ENCODE results near the gene PCCA.
A peak's percentile ranks its signal among the peaks of the same experiment; 100 is the strongest.

PCCA gene

DNA sequence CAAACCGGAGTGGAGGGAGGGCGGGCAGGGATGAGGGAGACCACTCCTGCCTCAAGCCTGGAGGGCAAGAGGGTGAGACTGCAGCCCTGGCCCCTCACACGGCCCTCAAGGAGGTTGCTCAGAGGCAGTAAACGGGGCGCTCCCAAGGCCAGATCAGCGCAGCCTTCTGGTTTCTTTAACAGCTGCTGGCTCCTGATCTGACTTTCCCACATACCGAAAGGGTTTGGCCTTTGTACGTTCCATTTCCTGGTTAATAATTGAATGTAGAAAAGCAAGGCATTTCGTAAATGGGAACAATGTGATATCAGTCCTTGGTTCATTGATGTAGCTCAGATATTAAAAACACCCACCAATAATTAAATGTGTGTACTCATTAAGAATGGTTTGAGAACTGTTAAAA is 428.2 kb downstream of the PCCA start:
- Histone ChIP-seq H3K9ac (ENCODE audit: low read length) (peak overlapping the region; percentile 9; the same call in 1 of the 2 replicates), H3K27me3 (ENCODE audit: low read depth, low read length) (peaks cover 4% of the 10 kb centered on the region; the same call in 1 of the 2 replicates), H3K36me3 (replicated peaks; ENCODE audit: low read depth, low read length) (no peaks in the 10 kb centered on the region), H3K4me3 (ENCODE audit: low read length) (peak overlapping the region; percentile 67), H2AFZ (ENCODE audit: low read depth, low read length) (no peak overlapping the region), H3K4me2 (ENCODE audit: low read length) (peak overlapping the region; percentile 89), H3K27ac (ENCODE audit: low read length) (no peak overlapping the region), H4K20me1 (ENCODE audit: insufficient read depth, low read length) (no peaks in the 10 kb centered on the region), H3K79me2 (ENCODE audit: low read length) (no peaks in the 10 kb centered on the region), H3K9me3 (ENCODE audit: insufficient read depth, low read length) (no peaks in the 10 kb centered on the region), H3K4me1 (ENCODE audit: low read length) (peaks cover 34% of the 10 kb centered on the region)
- no peak for TF ChIP-seq EZH2phosphoT487 (IDR thresholded peaks at IDR 0.05; ENCODE audit: low read depth)
- TF ChIP-seq, protein P1, sequence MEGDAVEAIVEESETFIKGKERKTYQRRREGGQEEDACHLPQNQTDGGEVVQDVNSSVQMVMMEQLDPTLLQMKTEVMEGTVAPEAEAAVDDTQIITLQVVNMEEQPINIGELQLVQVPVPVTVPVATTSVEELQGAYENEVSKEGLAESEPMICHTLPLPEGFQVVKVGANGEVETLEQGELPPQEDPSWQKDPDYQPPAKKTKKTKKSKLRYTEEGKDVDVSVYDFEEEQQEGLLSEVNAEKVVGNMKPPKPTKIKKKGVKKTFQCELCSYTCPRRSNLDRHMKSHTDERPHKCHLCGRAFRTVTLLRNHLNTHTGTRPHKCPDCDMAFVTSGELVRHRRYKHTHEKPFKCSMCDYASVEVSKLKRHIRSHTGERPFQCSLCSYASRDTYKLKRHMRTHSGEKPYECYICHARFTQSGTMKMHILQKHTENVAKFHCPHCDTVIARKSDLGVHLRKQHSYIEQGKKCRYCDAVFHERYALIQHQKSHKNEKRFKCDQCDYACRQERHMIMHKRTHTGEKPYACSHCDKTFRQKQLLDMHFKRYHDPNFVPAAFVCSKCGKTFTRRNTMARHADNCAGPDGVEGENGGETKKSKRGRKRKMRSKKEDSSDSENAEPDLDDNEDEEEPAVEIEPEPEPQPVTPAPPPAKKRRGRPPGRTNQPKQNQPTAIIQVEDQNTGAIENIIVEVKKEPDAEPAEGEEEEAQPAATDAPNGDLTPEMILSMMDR (IDR thresholded peaks at IDR 0.05; ENCODE audit: low read depth, low read length), result no peak

DNA sequence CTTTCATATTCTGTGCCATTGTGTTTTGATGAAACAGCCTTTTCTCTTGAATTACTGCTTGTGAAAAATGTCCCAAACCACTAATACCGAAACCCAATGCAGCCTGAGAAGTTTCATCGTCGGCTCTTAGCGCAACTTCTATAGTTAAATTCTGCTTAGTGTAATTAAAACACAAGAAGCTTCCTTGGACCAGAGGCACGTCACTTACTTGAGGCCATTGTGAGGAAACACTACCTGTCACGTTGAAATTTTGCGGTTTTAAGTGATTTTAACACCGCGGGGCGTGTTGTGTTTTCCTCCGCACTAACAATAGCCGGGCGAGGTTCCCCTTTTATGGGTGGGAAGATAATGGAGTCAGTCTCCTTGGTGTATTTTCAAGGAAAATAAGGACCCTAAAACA is 428.8 kb downstream of the PCCA start:
- Histone ChIP-seq H3K36me3 (replicated peaks; ENCODE audit: low read depth, low read length) (no peaks in the 10 kb centered on the region), H3K4me3 (ENCODE audit: low read length) (peak overlapping the region; percentile 67), H4K20me1 (ENCODE audit: insufficient read depth, low read length) (no peaks in the 10 kb centered on the region), H3K79me2 (ENCODE audit: low read length) (no peaks in the 10 kb centered on the region), H3K27me3 (ENCODE audit: low read depth, low read length) (peaks cover 4% of the 10 kb centered on the region; the same call in 1 of the 2 replicates), H2AFZ (ENCODE audit: low read depth, low read length) (no peak overlapping the region), H3K27ac (ENCODE audit: low read length) (no peak overlapping the region), H3K4me2 (ENCODE audit: low read length) (peak overlapping the region; percentile 89), H3K4me1 (ENCODE audit: low read length) (peaks cover 38% of the 10 kb centered on the region), H3K9me3 (ENCODE audit: insufficient read depth, low read length) (no peaks in the 10 kb centered on the region), H3K9ac (ENCODE audit: low read length) (peak overlapping the region; percentile 9; the same call in 1 of the 2 replicates)
- TF ChIP-seq EZH2phosphoT487 (IDR thresholded peaks at IDR 0.05; ENCODE audit: low read depth), result no peak
- TF ChIP-seq, protein P1 (IDR thresholded peaks at IDR 0.05; ENCODE audit: low read depth, low read length), result no peak

DNA sequence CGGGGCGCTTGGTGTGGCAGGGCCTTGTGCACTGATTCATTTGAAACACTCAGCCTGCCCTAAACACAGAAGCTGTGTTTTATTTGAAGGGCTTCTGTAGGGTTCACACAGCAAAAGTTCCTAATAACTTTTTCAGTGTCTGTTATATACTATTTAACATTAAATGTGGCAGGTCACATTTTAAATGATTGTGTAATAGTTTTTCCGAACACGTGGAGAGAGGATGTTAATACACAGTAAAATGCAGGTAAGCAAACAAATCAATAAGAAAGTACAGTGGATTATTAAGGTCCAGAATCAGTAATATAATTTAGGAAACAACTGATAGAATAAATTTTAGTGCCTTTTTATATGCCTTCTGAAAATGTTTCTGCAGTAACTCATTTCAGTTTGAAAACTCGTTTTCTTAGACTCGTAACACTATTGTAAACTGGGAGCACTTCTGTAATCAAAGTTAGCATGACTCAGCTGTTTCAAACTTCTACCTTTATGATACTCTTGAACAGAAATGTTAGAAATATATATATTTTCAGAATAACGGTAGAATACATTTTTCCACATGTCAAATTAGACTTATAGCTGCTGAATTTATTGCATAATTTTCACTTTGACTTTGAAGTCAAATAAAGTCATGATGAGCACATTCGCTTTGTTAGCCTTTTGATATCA is 429.6 kb downstream of the PCCA start:
- Histone ChIP-seq H3K4me1 (ENCODE audit: low read length) (peaks cover 38% of the 10 kb centered on the region), H3K27ac (ENCODE audit: low read length) (no peak overlapping the region)
- no peak for TF ChIP-seq EZH2phosphoT487 (IDR thresholded peaks at IDR 0.05; ENCODE audit: low read depth)
- TF ChIP-seq, protein P1 (IDR thresholded peaks at IDR 0.05; ENCODE audit: low read depth, low read length), result no peak

DNA sequence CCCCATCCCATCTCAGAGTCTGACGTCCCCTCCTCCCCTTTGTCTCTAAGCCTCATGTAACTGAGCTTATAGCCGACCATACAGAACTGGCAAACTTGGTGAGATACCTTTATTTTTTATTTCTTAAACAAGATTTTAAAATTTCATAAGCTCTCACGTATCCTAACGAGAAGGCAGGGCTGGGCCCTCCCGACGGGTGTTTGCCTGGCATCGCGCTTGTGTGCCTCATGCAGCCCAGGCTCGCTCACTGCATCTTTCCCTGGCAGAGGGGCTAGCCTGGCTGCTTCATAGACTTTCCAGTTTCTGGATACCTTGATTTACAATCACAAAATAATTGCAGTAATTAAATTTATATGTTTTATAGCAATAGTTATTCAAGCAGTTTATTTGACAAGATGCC is 430.7 kb downstream of the PCCA start:
- H3K27me3 ChIP-seq (ENCODE audit: low read depth, low read length), result peaks cover 4% of the 10 kb centered on the region; the same call in 1 of the 2 replicates
- H3K9ac ChIP-seq (ENCODE audit: low read length), result no peak overlapping the region
- peaks cover 35% of the 10 kb centered on the region for H3K4me1 ChIP-seq (ENCODE audit: low read length)
- H3K4me3 ChIP-seq (ENCODE audit: low read length), result no peak overlapping the region
- TF ChIP-seq, protein P1 (IDR thresholded peaks at IDR 0.05; ENCODE audit: low read depth, low read length), result no peak
- TF ChIP-seq EZH2phosphoT487 (IDR thresholded peaks at IDR 0.05; ENCODE audit: low read depth), result no peak
- no peak overlapping the region for H2AFZ ChIP-seq (ENCODE audit: low read depth, low read length)
- no peaks in the 10 kb centered on the region for H3K79me2 ChIP-seq (ENCODE audit: low read length)
- H4K20me1 ChIP-seq (ENCODE audit: insufficient read depth, low read length), result no peaks in the 10 kb centered on the region
- no peak overlapping the region for H3K27ac ChIP-seq (ENCODE audit: low read length)
- H3K4me2 ChIP-seq (ENCODE audit: low read length), result no peak overlapping the region
- no peaks in the 10 kb centered on the region for H3K36me3 ChIP-seq (replicated peaks; ENCODE audit: low read depth, low read length)
- H3K9me3 ChIP-seq (ENCODE audit: insufficient read depth, low read length), result no peaks in the 10 kb centered on the region

More for the DNA sequence above, 429.6 kb downstream of the PCCA start:
- Histone ChIP-seq H3K36me3 (replicated peaks; ENCODE audit: low read depth, low read length) (no peaks in the 10 kb centered on the region), H2AFZ (ENCODE audit: low read depth, low read length) (no peak overlapping the region), H3K9me3 (ENCODE audit: insufficient read depth, low read length) (no peaks in the 10 kb centered on the region), H3K9ac (ENCODE audit: low read length) (no peak overlapping the region), H3K4me2 (ENCODE audit: low read length) (no peak overlapping the region; the same call in 1 of the 2 replicates), H3K79me2 (ENCODE audit: low read length) (no peaks in the 10 kb centered on the region), H4K20me1 (ENCODE audit: insufficient read depth, low read length) (no peaks in the 10 kb centered on the region), H3K27me3 (ENCODE audit: low read depth, low read length) (peaks cover 4% of the 10 kb centered on the region; the same call in 1 of the 2 replicates), H3K4me3 (ENCODE audit: low read length) (no peak overlapping the region)
